HG03135 (cell line): ENCODE results near the gene UCHL3.

ENCODE experiments used
- ATAC-seq: cut with Tn5 transposase; IDR thresholded peaks from one replicate; pipeline ENCODE4 v1.9.1; 2021; ENCODE audit warnings: mild to moderate bottlenecking, moderate library complexity; ENCODE audit not compliant: unreplicated experiment

UCHL3 gene

DNA sequence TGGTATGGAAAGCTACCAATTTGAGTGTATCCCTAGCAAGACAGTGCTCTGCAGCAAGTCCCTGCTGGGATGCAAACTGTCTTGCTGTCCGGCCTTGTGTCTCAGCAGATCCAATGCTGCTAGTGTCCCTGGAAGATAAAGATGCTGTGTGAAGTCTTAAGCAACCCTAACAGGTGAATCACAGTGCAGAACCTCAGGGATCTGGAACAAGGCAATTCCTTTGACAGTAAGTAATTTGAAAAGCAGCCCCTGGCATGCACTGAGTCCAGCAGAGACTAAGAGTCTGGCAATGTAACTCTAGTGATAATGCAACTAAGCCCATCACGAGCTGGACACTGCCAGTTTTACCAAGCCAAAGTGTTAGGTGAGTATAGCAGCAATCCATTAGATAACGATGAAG is 1.7 kb upstream of the UCHL3 start:
- no peak for ATAC-seq

DNA sequence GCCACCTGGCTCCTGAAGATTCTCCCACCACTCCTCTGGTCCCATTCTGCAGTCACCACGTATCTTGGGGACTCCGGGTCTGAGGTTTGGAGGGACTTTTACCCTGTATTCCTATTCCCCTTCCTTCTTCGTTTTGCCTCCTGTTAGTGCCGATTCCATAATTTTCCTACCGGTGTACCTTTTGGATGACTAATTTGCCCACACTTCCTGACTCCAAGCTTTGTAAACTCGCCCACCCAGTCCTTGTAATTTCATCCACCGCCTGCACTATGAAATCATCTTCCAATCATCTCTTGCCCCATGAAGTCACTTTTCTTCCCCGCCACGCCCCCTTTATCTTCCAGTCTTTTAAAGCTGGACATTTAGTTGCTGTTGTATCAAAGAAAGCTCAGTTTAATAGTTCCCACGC is 572 bp downstream of the UCHL3 start:
- ATAC-seq, result peak; percentile 6

DNA sequence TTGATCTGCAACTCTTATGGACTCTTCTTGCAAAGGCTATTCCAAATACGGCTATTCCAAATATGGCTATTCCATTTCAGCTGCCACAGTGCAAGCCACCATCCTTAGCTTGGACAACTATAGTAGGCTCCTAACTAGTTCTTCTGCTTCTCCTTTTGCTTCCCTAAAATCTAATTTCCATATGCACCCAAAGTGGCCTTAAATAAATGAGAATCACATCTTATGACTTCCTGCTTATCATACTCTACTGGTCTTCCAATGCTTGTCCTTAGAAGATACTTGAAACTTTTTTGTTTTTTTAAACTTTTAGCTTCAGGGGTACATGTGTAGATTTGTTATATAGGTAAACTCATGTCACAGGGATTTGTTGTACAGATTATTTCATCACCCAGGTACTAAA is 4.9 kb downstream of the UCHL3 start:
- no peak for ATAC-seq

DNA sequence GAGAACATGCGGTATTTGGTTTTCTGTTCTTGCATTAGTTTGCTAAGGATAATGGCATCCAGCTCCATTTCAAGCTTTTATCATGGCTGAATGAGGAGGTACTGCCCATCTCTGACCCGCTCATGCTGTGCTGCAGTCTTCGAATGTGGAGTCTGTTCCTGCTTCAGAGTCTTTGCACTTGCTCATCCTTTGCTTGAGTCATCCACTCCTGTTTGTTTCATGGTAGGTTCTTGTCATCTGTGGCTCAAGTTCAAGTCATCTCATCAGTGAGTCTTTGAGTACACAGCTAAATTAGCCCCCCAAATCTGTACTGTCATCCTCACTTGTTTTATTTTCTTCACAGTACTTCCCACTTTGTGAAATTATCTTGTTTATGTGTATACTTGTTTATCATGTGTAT is 5.4 kb downstream of the UCHL3 start:
- ATAC-seq, result no peak

DNA sequence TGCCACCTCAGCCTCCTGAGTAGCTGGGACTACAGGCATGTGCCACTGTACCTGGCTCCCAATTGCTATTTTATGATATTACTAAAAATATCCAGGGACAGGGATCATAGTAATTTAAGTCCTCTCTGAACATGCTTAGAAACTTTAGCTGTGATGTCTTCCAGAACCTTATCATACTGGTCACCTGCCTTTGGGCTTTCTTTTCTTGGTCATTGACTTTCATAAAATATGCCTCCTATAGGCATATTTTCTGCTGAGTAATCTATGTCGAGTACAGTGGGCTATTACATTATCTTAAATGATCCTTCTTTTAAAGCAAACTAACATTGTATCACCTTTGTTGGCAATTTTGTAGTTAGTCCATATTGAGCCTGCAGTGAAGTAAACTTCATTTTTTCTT is 6.2 kb downstream of the UCHL3 start:
- no peak for ATAC-seq

DNA sequence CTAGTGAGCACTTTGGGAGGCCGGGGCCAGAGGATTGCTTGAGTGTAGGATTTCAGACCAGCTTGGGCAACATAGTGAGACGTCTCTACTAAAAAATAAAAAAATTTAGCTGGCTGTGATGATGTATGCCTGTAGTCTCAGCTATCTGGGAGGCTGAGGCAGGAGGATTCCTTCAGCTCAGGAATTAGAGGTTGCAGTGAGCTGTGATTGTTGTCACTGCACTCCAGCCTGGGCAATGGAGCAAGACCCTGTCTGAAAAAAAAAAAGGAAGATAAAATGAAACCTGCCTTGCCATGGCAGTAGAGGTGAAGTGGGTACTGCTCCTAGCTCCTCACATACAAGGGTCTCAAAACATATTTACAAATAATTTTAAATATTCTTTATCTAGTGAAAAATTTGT is 7.4 kb downstream of the UCHL3 start:
- no peak for ATAC-seq

DNA sequence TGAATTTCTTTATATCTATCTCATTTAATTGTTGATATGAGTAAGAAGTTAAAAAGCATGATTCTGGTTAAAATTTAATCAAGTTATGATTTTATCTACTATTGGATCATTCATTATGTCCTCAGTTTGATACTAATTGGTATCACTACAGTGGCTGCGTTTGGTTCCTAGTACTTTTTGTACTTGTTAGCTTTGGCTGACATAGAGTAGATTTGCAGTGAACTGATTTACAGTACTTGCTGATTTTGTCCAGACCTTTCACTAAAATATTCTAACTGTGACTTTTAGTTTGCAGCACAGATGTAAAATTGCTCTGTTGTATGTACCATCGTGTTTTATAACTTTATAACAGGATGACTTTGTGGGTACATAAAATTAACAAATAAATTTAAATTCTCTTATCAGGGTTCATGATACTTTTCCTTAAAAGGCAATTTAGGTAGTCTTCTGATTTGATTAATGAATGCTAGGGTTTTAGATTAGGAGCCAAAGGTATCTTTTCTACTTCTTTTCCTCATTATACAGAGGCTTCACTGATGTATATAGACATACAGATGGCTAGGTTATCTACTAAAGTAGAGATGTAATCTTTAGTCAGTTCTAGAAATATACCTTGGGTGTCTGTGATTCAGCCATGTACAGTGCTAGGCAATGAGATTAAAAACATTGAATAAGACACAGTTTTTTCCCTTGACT is 8.7 kb downstream of the UCHL3 start:
- ATAC-seq, result no peak

DNA sequence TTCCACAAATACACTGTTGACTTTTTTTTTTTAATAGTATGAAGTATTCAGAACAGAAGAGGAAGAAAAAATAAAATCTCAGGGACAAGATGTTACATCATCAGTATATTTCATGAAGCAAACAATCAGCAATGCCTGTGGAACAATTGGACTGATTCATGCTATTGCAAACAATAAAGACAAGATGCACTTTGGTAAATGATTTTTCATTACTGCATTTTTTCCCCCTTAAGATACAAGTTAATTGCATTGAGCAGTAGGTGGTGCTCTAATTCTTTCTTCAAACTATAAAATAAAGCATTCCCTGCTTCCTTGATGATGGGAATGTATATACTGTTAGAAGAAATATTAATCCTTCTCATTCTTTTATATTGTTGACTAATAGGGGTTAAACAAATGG is 17.1 kb downstream of the UCHL3 start:
- ATAC-seq, result no peak

DNA sequence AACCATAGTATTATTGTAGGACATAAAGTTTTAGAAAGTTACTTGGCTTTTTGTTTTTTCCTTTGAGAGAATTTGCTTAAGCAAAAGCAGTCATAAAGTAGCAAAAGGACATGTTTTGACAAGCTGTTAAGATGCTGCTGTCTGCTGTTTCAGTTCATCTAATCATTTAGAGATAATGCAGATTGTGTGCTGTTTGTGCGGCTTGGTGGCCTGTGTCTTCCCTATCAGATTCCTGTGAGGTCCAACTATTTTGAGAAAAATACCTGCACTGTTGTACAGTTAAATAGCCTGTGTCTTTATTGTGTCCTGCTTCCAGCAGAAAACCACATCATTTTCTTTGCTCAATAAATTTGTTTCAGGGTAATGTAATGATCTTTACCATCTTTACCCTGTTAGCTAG is 20.0 kb downstream of the UCHL3 start:
- no peak for ATAC-seq

DNA sequence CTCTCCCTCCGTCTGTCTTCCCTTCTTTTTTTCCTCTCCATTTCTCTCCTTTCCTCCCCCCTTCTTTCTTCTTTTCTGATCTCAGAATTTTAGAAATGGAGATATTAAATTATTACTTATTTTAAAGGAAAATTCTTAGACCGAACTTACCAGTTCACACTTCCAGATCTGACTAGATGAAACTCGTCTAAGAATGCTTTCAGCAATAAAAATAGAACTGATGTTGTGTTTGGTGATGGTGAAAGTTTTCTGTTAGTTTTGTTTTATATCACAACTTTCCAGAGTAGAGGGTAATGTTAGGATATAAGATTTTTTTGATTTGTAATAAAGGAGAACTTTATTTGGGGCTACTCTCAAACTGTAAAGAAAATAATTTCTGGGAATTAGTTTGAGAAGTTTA is 29.9 kb downstream of the UCHL3 start:
- no peak for ATAC-seq

DNA sequence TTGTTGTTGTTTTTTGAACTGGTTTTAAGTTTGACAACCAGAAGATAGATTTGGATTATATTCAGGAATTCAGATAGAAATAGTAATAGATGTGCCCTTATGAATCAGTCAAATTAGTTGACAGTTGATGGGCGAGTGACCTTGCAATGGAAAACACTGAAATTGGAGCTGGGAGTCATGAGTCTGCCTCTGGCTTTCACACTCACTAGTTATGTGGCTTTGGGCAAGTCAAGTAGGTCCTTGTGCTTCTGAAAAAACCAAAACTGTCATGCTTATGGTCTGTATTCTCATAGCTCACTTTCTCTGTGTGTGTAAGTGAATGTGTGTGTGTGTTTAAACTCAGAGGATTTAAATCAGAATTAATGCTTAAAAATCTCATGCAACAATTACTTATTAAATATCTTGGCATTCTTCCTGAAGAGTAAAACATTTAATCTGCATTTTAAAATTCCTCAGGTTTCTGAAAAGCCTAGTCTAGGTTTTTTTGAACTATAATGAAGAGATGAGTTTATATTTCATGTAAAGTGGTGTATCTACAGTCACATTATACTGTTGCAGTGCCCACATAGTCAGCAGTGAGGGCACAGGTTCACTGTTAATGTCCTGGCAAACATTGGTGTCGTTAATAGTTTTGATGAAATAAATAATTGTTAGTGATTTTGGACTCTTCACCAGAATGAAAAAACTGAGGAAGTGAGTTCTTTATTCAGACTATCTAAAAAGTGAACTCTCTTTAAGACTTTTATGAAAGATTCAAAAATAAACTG is 32.5 kb downstream of the UCHL3 start:
- ATAC-seq, result no peak

DNA sequence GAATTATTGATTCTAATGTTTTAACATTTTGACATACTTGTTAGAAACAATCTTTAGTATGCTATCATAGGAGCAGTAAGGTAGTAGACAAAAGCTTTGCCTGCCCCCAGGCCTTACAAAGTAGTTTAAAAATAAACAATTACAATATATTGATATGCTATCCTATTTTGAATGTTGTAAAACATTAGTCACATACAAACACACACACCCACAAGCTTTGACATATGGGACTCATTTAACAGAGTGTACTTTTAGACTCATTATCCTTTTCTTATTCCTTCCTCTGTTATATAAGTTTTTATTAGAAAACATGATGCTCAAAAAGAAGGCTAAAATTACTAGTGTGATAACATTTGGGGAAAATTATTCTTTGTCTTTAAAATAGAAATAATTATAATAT is 33.5 kb downstream of the UCHL3 start:
- ATAC-seq, result no peak

DNA sequence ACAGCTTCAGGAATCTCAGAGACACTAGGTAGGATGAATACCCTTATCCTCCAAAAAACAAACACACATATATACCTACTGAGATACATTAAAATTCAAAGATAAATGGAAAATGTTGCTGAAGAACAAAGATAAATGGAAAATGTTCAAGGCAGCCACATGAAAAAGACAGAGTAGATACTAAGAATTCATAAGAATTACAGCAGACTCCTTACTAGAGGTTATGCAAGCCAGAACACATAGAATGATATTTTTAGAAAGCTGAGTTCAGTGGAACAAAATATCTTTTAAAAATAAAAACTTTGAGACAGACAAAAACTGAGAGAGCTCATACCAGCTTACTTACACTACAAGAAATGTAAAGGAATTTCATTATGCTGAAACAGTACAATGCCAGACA is 35.6 kb downstream of the UCHL3 start:
- no peak for ATAC-seq

DNA sequence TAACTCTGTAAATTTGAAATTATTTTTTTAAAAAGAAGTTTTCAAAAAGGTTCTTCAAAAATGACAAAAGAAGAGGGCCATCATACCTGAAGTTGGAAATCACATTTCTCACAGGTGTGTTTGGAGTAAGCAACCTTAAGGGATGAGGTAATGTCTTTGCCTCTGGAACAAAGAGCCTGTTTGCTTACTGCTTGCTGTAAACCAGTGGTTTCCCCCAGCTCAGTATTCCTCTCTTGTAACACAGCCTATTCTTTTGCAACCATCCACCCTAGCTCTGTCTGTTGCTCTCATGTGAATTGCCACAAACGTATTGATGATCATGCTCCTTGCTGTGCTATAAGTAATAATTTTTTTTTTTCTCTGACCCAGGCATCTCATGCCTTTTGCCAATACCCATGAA is 38.1 kb downstream of the UCHL3 start:
- ATAC-seq, result no peak

DNA sequence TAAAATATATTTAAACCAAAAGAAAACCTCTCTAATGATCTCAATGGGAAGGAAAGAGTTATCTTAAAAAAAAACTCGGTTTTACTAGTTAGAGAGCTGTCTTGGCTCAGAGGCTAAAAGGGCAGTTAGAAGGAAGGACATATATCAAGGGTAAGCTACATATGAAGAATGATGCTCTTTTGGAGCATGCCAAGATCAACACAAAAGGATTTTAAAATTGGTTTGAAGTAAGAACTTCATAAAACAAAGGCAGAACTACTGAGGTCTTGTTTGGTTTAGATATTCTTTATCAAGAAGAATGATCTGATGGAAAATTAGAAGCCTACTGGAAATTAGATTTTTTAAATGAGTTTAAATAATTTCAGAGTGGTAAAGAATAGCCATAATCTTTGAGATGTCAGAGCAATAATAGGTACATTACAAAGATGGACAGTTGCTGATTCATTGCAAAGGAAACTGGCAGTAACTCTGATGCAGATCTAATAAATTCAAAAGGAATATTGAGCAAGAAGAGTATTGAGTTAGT is 47.1 kb downstream of the UCHL3 start:
- no peak for ATAC-seq

DNA sequence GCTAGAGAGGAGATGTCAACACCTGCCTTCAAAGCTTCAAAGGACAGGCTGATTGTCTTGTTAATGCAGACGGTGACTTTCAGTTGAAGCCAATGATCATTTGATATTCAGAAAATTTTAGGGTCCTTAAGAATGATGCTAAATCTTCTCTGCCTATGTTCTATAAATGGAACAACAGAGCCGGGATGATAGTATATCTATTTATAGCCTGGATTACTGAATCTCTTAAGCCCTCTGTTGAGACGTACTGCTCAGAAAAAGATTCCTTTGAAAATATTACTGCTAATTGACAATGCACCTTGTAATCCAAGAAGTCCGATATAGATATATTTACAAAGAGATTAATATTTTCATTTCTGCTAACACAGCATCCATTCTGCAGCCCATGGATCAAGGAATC is 50.8 kb downstream of the UCHL3 start:
- ATAC-seq, result no peak

DNA sequence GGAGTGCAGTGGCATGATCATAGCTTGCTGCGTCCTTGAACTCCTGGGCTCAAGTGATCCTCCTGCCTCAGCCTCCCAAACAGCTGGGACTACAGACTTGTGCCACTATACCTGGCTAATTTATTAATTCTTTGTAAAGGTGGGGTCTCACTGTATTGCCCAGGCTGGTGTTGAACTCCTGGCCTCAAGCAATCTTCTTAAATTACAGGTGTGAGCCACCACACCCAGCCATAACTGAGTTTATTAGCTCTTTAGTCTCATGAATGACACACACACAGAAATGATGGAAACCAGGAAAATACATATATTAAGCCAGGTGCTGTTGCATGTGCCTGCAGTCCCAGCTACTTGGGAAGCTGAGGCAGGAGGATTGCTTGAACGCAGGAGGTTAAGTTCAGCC is 53.4 kb downstream of the UCHL3 start:
- ATAC-seq, result no peak

DNA sequence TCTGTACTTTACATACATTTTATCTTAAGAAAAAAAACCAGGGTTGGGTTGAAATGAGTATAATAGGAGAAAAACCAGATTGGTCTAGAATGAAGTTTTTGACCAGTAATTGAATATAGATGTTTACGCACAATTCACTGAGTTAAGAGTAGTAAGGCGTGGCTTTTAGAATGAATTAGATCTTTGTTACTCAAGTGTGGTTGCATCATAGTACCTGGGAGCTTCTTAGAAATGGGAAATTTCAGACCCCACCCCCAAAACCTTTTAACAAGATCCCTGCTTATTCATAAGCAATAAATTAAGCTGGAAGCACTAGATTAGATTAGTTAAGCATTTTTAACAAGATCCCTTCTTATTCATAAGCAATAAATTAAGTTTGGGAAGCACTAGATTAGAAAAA is 57.9 kb downstream of the UCHL3 start:
- ATAC-seq, result no peak

DNA sequence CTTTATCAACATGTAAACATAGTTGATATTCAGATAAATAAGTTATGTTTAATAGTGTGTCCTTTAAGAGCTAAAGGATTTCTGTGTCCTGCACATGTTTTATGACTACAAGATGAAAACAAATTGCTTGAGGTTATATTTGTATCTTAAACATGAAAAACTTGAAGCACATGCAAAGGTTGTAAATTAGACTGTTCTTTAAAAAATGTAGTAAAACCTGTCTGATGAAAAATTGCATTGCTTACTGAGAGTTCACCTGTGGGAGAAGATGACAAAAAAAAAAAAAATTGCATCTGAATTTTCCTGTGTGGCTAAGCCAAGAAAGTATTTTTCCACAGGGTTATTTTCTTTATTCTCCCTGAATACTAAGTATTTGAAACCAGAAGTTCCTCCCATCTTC is 60.9 kb downstream of the UCHL3 start:
- no peak for ATAC-seq

DNA sequence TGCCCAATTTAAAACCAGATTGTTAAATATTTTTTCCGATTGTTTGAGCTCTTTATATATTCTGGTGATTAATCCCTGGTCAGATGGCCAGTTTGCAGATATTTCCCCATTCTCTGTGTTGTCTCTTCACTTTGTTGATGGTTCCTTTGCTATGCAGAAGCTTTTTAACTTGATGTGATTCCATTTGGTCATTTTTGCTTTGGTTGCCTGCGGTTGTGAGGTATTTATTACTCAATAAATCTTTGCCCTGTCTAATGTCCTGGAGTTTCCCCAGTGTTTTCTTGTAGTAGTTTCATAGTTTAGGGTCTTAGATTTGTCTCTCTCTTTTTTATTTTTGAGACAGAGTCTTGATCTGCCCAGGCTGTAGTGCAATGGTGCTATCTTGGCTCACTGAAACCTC is 62.8 kb downstream of the UCHL3 start:
- ATAC-seq, result no peak

DNA sequence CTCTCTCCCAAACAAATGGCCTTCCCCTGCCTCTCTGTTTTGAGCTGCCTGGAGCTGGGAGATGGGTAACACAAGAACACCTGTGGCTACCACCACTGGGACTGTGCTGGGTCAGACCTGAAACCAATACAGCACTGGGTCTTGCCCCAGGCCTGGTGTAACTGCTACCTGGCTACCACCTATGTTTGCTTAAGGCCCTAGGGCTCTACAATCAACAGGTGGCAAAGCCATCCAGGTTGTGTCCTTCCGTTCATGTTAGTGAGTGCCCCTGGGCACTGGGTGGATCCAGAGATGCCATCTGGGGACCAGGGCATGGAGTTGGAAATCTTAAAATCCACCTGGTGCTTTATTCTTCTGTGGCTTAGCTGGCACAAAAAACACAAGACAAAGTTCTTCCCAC is 67.6 kb downstream of the UCHL3 start:
- no peak for ATAC-seq

DNA sequence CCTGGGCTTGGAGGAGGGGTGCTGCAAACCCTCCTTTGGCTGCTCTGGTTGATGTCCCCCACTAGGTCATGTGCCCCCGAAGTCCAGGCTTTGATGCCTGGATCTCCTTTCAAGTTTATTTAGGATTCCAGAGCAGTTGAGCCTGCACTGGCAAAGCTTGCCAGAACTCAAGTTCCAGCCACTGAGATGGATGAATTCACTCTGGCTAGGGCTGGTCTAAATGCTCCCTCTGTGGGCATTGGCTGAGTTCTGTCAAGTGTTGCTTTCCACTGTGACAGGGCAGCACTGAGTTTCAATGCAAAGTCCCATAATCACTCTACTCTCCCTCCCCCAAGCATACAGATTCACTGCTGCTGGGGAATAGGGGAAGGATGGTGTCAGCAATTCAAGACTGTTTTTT is 68.7 kb downstream of the UCHL3 start:
- ATAC-seq, result no peak

DNA sequence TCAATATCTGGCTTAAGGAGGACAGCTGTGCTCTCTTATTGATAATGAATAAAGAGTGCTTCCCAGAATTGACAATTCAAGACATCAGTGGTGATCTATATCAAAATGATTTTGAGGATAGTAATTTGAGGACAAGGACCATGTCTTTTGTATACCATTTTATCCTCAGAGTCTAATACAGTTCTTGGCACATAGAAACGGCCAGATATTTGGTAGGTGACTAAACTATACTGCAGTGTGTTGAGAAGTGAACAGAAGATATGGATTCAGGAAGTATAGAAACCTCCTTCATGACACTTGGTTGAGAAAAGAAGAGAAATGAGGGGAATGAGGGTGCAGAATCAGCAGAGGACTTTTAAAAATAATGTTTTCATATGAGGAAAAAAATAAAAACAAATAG is 70.4 kb downstream of the UCHL3 start:
- no peak for ATAC-seq
